Osteoblast (primary cell): ENCODE measurements around the gene ALG3. TPM values are rescaled to one million over a fixed set of nuclear protein-coding genes. Genes with fewer than 3 reads are reported as not detected.

Experiments
- DNase-seq: peaks from one replicate; pipeline ENCODE4 v3.0.0; 2011; ENCODE audit warnings: low spot score, mixed read lengths; ENCODE audit not compliant: insufficient read length; ENCODE audit errors: missing footprints
- H2AFZ ChIP-seq: 2 replicates; pipeline ENCODE4 v1.6.0; 2011; ENCODE audit warnings: mild to moderate bottlenecking, low read length
- H3K27ac ChIP-seq: 2 replicates; pipeline ENCODE4 v1.5.1; 2011; ENCODE audit warnings: mild to moderate bottlenecking, low read depth, low read length, moderate library complexity
- H3K27me3 ChIP-seq: 2 replicates; pipeline ENCODE4 v1.6.0; 2012; ENCODE audit warnings: mild to moderate bottlenecking, control low read depth, inconsistent platforms, low read length, moderate library complexity; ENCODE audit not compliant: insufficient read depth
- H3K36me3 ChIP-seq: 2 replicates; pipeline ENCODE4 v1.5.1; 2011; ENCODE audit warnings: mild to moderate bottlenecking, low read length, control low read depth, moderate library complexity; ENCODE audit not compliant: insufficient read depth
- H3K4me1 ChIP-seq: 2 replicates; pipeline ENCODE4 v1.5.1; 2011; ENCODE audit warnings: mild to moderate bottlenecking, low read length, control low read depth, moderate library complexity; ENCODE audit not compliant: insufficient read depth
- H3K4me2 ChIP-seq: 2 replicates; pipeline ENCODE4 v1.6.0; 2011; ENCODE audit warnings: mild to moderate bottlenecking, low read length; ENCODE audit not compliant: insufficient read depth
- H3K4me3 ChIP-seq: fragments of 200-600 bp; sonication (generic); 3 replicates; pipeline ENCODE4 v1.5.1; 2012; ENCODE audit warnings: mild to moderate bottlenecking, low read length, inconsistent platforms; ENCODE audit not compliant: insufficient read depth
- H3K79me2 ChIP-seq: 2 replicates; pipeline ENCODE4 v1.6.0; 2012; ENCODE audit warnings: mild to moderate bottlenecking, low read length, control low read depth, inconsistent platforms; ENCODE audit not compliant: insufficient read depth
- H3K9me3 ChIP-seq: 2 replicates; pipeline ENCODE4 v1.5.1; 2011; ENCODE audit warnings: low read depth, low read length, control low read depth
- H4K20me1 ChIP-seq: 2 replicates; pipeline ENCODE4 v1.6.0; 2012; ENCODE audit warnings: mild to moderate bottlenecking, low read length, control low read depth; ENCODE audit not compliant: insufficient read depth
- CTCF ChIP-seq: IDR thresholded peaks from 2 replicates; pipeline ENCODE4 v1.5.1; 2011; ENCODE audit warnings: mild to moderate bottlenecking, low read depth, low read length, moderate library complexity; ENCODE audit errors: extremely low read depth
- total RNA-seq: library from RNA; depleted of rRNA; stranded (reverse); fragments of >200 nt; gene quantifications from 2 replicates; pipeline ENCODE4 v1.2.3, GENCODE V29; 2012

The ALG3 gene
- total RNA-seq, 1 donor = 26.8 TPM

DNA sequence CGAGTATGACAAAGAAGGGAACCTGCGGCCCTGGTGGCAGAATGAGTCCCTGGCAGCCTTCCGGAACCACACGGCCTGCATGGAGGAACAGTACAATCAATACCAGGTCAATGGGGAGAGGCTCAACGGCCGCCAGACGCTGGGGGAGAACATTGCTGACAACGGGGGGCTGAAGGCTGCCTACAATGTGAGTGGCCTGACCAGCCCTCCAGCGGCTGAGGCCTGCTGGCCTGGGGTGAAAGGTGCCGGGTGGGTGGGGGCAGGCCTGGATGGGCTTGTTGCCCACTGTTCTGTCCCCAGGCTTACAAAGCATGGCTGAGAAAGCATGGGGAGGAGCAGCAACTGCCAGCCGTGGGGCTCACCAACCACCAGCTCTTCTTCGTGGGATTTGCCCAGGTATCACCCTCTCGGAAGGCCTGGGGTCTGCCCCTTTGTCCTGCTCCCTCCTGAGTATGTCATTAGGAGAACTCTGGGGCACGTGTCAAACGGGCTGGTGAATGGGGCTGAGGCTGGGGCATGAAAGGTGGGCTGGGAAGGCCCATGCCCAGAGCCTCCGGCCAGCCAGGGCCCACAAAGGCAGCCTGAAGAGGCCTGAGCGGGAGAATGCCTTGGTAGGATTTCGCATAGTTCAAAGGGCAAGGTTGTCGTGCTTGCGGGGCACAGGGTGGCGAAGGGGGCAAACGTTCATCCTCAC, 42.4 kb upstream of the ALG3 start:
- TF ChIP-seq CTCF = no peak
- H3K4me1 ChIP-seq = no peaks in the 10 kb centered on the region
- peaks cover 14% of the 10 kb centered on the region for H3K27me3 ChIP-seq
- H4K20me1 ChIP-seq = no peaks in the 10 kb centered on the region
- no peaks in the 10 kb centered on the region for H3K9me3 ChIP-seq
- H3K4me2 ChIP-seq = no peak overlapping the region
- H3K36me3 ChIP-seq = no peaks in the 10 kb centered on the region
- H3K27ac ChIP-seq = no peak overlapping the region
- no peak overlapping the region for H2AFZ ChIP-seq
- peak; percentile 55 for DNase-seq
- no peaks in the 10 kb centered on the region for H3K79me2 ChIP-seq
- no peak overlapping the region for H3K4me3 ChIP-seq

DNA sequence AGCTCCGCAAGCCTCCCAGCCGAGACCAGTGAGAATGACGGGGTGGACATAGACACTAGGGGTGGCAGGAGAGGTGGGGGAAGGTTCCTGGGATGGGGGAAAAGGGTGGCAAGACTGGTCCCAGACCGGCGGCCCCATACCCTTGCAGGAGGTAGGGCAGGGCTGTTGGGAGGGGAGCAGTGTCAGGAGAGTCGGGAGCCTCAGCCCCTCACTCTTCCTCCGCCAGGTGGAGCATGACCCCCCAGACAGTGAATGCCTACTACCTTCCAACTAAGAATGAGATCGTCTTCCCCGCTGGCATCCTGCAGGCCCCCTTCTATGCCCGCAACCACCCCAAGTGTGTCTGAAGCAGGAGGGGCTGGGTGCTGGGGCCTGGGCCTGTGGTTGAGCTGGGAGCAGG, 41.6 kb upstream of the ALG3 start:
- TF ChIP-seq CTCF = no peak
- Histone ChIP-seq H3K27me3 (peaks cover 20% of the 10 kb centered on the region), H3K9me3 (no peaks in the 10 kb centered on the region), H3K36me3 (no peaks in the 10 kb centered on the region), H3K4me1 (no peaks in the 10 kb centered on the region), H3K4me2 (no peak overlapping the region), H2AFZ (no peak overlapping the region), H3K79me2 (no peaks in the 10 kb centered on the region), H3K27ac (no peak overlapping the region), H4K20me1 (no peaks in the 10 kb centered on the region), H3K4me3 (no peak overlapping the region)
- DNase-seq = no peak

GRCh38 chr3:184289426-184289938, 40.7 kb upstream of the ALG3 start:
- no peak overlapping the region for H3K4me3 ChIP-seq
- no peak overlapping the region for H3K27ac ChIP-seq
- peak overlapping the region; percentile 29 for H2AFZ ChIP-seq
- H4K20me1 ChIP-seq = no peaks in the 10 kb centered on the region
- H3K79me2 ChIP-seq = no peaks in the 10 kb centered on the region
- DNase-seq = peak; percentile 92
- no peak overlapping the region for H3K4me2 ChIP-seq
- peak; percentile 82 for TF ChIP-seq CTCF
- no peaks in the 10 kb centered on the region for H3K36me3 ChIP-seq
- no peaks in the 10 kb centered on the region for H3K4me1 ChIP-seq
- no peaks in the 10 kb centered on the region for H3K9me3 ChIP-seq
- H3K27me3 ChIP-seq = peaks cover 20% of the 10 kb centered on the region

GRCh38 chr3:184284696-184285095, 35.9 kb upstream of the ALG3 start:
- peak; percentile 59 for TF ChIP-seq CTCF
- Histone ChIP-seq H3K27me3 (peaks cover 15% of the 10 kb centered on the region), H3K4me3 (no peak overlapping the region), H3K79me2 (no peaks in the 10 kb centered on the region), H3K4me2 (no peak overlapping the region), H3K4me1 (no peaks in the 10 kb centered on the region), H2AFZ (no peak overlapping the region), H3K27ac (no peak overlapping the region), H3K9me3 (no peaks in the 10 kb centered on the region), H4K20me1 (no peaks in the 10 kb centered on the region), H3K36me3 (no peaks in the 10 kb centered on the region)
- DNase-seq = peak; percentile 96
